NCI-H345 (cell line): ENCODE results near the gene PRKG1.
"Not testable (repeated sequence)": the region's sequence is repeated elsewhere in the genome, so short reads cannot be mapped to it uniquely, and the experiment has no call there.

Source experiments
- DNase-seq: peaks from one replicate; lab custom pipeline; 2025; lab: John Stamatoyannopoulos, UW

Gene PRKG1

DNA sequence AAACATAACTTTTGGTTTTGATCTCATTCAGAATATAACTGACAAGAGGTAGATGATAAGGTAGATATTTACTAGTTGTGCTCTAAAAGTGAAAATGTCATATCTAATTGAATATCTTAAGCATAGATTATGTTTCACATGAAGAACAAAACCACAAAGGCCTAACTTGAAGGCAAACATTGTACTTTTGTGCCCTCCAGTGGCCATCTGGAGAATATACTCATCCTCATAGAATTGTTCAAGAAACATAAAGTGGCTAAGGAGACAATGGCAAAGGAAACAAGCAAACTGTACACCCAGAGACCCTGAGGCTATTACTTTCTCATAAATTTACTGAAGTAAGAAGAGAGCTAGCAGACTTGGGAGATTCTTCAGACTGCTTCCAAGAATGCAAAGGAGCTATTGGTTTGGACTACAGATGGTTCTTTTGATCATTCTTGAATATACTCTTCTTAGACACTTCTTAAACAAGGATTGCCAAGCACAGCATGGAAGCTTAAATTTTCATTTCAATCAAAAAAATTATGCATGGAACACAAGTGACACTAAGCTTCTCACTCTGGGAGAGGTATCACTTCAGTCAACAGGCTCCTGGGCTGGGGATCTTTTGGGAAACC, 1141.6 kb downstream of the PRKG1 start:
- DNase-seq, result peak; percentile 44

DNA sequence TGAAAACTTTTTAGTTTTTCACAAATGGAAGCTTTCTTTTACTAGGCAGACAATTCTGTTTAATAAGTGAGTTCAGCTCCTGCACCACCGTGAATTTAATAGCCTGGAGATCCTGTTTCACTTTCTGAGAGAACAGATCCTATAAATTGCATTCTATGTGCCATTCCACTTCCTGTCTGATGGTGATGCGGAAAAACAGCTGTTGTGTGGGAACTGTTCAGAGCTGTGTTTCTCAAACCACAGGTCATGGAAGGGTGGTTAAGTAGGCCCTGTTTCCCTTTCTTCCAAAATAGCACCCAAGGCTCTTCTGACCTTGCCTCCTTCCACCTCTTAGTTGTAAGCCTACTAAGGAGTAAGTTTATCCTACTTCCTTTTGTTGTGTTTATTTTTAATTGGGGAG, 1142.6 kb downstream of the PRKG1 start:
- DNase-seq, result no peak

DNA sequence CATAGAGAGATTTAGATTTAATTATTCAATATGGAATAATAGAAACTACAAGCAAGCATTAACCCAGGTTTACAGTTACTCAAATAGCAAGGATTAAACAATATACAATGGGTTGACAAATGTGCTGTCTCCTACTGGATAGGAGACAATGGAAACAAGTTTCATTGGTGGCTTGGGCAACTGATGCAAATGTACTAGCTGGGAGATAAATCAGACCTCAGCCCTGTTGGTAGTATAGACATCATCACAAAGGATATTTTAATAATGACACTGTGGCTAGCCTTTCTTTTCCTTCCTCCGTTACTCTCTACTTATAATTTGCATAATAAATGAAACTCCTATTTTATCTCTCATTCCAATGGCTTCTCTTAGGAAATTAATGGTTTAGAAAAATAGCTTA, 1143.2 kb downstream of the PRKG1 start:
- DNase-seq, result no peak

DNA sequence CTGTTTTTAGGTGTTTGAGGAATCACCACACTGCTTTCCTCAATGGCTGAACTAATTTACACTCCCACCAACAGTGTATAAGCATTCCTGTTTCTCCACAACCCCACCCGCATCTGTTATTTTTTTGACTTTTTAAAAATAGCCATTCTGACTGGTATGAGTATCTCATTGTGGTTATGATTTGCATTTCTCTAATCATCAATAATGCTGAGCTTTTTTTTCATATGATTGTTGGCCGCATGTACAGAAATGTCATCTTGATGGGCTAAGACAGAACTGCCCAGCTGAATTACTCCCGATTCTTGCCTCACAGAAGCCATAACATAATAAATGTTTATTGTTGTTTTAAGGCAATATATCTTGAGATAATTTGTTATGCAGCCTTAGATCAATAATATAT, 1146.7 kb downstream of the PRKG1 start:
- DNase-seq, result no peak

DNA sequence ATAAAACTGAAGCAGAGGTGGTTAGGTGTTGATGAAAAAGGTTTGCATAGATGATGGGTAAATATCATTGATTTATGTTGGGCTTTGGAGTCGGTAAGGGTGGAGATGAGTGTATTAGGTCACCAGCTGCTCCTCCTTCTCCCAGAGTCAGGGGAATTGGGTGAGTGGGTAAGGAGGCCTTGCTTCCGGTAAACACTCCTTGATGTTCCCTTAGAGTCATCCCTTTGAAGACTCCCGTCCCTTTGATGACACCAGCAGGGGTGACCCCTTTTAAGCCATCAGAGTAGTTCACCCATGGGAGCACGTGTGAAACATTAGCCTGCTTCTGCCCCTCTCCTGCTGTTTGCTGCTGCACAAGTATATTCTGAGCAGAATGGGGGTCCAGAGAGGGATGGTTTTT, 1147.6 kb downstream of the PRKG1 start:
- DNase-seq, result no peak

DNA sequence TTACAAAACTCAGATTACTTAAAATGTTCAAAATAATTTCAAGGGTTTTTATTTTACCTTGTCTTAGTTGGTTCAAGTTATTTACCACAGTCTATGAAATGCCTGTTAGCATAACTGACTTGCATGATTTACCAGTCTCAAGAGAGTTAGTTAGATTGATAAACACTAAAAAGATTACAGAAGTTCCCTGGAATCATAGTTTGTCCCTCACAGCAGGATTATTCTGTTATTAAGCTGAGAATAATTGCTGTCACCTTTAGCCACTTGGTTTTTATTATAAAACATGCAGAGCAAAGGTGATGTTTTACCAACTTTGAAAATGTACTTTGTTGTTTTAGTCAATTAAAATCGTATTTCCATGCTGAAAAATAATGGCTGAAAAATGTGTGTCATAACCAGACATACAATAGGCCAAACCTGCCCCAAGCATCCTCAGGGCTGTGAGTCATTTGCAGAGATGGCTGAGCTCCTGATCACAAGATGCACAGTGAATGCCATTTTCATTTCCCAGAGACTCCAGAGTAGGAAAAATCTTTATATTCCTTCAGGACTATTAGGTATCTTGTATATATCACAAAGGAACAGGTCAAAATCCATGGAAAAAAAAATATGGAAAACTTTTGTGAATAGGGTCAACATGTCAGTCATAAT, 1152.0 kb downstream of the PRKG1 start:
- no peak for DNase-seq

DNA sequence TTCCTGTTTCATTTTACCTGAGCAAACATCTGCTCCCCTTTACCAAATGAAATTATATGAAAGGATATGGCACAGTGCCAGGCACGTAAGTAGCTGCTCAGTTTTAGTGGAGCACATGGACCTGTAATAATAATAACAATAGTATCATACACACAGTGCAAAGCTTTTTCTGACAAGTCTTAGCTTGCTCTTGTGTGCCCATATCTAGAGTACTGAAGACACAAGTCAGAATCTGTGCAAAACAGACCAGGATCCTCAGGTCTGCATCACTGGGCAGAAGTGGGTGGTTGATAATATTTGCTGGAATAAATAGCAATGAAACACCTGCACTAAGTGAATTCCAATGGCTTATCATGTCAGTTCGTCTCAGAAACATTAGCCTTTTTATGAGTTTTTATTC, 1154.3 kb downstream of the PRKG1 start:
- DNase-seq, result no peak

DNA sequence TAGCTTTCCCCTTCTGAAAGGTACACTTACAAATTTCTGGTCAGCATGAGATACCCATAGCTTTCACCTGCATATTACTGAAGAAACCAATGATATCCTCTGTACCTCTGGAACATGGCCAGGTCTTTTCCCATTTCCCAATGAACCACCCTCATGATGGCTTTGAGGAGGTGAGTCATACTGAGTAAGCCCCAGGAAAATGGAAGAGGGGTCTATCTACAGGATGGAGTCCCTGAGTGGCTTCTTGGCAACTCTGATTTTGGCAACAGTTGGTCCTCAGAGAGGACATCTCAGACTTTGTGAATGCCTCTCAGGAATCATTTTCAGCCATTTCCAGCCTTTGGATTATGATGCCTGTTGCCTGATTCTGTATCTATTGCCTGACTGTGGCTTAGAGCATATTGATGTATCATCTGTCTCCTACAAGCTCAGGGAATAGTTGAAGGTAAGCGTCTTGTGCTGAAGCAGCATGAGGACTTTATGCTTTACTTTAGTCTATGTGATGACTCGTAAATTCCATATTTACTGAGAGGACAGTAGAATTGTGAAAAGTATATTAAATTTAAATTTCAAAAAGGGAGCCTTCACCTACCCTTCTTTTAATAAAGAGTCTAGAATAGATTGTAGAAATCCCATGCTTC, 1155.1 kb downstream of the PRKG1 start:
- no peak for DNase-seq

DNA sequence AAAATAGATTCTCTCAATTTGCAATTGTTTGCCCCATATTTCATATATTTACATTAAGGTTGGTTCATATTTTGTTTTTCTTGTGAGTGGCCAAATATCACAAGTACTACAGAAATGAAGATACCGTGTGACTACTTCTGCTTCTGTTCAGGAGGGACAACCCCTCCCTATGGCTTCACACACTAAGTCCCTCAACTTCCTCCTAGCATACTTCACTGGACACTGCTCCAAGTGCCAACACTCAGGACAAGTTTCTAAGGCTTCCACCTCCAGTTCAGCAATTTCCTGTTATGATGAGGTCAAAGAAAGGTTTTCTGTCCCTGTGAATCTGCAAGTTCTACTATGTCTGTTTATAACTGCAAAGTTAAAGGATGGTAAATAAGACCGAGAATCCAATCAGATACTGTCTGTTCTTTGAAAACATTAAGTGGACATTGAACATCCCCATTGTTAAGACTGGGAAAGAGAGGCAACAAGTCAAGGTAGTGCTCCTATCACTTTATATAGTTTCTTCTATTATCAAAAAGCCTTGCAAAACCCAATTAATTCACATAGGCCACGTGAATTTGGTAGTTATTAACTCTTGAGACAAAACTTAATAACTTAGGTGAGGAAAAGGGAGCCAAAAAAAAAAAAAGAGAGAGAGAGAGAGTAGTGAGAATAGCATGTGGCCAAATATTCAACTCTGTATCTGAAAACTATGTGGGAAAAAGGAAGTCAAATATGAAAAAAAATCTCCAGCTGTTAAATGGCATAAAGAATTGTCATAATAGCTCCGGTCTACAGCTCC, 1158.5 kb downstream of the PRKG1 start:
- no peak for DNase-seq

DNA sequence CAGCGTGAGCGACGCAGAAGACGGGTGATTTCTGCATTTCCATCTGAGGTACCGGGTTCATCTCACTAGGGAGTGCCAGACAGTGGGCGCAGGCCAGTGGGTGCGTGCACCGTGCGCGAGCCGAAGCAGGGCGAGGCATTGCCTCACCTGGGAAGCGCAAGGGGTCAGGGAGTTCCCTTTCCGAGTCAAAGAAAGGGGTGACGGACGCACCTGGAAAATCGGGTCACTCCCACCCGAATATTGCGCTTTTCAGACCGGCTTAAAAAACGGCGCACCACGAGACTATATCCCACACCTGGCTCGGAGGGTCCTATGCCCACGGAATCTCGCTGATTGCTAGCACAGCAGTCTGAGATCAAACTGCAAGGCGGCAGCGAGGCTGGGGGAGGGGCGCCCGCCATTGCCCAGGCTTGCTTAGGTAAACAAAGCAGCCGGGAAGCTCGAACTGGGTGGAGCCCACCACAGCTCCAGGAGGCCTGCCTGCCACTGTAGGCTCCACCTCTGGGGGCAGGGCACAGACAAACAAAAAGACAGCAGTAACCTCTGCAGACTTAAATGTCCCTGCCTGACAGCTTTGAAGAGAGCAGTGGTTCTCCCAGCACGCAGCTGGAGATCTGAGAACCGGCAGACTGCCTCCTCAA, 1159.2 kb downstream of the PRKG1 start:
- not testable (repeated sequence) for DNase-seq

DNA sequence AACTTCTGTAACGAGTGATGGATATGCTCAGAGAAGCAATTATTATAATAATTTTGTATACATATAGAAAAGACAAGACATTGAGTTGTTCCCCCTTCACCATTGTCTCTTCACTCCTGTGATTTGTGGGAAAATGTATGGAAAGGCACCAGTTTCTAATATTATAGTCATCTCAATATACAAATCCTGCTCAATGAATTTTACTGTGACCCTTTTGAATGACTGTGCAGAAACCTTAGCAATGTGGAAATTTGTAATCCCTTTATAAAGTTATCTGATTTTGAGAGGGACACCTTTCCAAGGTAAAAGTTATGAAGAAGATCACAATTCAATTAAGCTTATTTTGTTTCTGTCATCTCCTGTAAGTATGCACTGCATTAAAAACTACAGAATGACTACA, 1165.5 kb downstream of the PRKG1 start:
- DNase-seq, result no peak

DNA sequence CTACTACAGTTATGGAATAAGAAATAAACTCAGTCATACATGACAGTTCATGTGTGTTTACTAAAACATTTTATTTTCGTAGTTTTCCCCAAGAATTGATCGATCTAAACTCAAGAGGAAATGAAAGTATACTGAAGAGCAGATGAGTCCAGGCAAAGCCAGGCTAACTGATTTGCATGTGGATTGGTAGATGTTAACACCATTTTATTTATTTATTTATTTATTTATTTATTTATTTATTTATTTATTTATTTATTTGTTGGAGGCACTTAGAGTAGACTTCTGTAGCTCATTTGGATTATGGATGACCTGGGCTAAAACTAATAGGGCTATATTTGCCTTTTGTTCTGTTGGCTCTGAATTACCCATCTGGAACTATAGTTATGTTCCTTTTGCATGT, 1171.3 kb downstream of the PRKG1 start:
- DNase-seq, result no peak

DNA sequence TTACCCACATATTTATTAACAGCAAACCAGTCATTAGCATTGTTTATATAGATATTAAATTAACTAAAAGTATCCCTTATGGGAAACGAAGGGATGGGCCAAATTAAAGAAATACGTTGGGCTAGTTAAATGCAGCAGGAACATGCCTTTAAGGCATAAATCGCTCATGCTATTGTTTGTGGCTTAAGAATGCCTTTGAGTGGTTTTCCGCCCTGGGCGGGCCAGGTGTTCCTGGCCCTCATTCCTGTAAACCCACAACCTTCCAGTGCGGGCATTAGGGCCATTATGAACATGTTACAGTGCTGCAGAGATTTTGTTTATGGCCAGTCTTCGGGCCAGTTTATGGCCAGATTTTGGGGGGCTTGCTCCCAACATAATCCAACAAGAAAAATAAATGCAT, 1173.6 kb downstream of the PRKG1 start:
- DNase-seq, result not testable (repeated sequence)

DNA sequence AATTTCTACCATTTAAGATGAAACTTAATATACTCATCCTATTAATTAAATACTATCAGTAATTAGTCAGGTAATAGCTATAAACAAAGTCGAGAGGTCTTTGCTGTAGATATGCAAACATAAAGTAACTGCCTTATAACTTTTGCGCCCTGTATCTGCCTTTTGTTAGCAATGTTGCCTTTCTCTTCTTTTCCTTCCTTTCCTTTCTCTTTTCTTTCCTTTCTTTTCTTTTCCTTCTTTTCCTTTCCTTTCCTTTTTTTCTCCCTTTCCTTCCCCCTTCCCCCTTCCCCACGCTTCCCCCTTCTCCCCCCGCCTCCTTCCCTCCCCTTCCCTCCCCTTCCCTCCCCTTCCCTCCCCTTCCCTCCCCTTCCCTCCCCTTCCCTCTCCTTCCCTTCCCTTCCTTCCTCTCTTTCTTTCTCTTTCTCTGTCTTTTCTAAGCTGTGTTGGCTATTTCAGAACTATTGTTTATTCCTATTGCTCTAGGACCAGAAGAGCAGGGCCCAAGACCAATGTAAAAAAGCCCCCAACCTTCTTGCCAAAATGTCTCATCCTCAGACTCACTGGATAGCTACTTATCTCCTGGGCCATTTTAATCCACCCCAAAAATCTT, 1174.5 kb downstream of the PRKG1 start:
- DNase-seq, result no peak

DNA sequence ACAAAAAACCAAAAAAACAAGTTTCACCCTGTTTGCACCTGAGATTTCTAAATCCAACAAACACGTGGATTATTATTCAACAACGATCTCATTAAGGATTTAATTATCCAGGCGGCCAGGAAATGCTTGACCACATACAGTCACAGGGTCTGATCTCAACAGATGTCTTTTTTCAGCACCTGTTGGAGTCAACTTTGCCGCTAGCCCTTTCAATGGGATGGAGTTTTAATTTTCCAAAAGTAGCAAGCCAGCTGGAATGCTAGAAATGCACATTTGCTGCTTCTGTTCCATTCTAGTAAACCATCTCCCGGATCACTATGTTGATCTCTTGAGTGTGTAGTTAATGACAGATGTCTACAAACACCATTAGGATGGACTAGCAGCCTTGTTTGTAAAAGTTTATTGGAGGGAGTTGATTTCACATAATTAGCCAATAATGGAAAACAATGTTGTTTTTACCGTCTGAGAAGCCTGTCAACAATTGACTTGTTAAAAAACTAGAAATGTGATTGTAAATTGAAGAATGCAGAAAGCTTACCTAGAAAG, 1175.6 kb downstream of the PRKG1 start:
- no peak for DNase-seq

DNA sequence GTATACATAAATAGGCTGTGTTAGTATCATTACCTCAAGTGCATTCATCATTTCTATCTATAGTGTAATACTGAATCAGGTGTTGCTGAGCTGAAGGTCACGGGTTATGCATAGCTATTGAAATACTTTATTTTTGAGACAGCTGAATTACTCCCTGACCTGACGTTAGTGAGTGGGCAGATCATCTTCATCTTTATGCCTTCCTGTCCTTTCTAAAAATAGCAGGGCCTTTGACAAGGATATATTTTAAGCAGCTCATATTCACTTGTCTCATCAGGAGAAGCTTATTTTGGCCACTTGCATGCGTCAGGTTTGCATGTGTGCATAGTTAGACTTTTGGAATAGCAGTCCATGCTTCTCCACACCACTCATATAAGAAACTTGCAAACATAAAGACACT, 1176.2 kb downstream of the PRKG1 start:
- no peak for DNase-seq

DNA sequence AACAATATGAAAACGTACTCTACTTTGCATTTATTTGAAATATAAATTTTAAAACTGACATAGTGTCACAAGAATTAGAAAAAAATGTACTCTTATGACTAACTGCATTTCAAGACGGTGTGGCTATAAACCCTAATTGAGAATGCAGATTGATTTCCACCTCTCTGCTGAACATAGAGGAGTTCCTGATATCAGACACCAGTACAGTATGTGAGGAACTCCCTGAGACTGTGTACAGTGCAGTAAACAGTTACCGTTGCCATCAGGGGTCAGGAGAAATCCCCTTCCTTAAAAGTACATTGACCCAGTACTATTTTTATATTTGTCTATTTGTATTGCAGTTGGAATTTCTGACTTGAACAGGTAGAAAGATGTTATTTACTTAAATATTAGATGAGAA, 1178.0 kb downstream of the PRKG1 start:
- DNase-seq, result no peak

DNA sequence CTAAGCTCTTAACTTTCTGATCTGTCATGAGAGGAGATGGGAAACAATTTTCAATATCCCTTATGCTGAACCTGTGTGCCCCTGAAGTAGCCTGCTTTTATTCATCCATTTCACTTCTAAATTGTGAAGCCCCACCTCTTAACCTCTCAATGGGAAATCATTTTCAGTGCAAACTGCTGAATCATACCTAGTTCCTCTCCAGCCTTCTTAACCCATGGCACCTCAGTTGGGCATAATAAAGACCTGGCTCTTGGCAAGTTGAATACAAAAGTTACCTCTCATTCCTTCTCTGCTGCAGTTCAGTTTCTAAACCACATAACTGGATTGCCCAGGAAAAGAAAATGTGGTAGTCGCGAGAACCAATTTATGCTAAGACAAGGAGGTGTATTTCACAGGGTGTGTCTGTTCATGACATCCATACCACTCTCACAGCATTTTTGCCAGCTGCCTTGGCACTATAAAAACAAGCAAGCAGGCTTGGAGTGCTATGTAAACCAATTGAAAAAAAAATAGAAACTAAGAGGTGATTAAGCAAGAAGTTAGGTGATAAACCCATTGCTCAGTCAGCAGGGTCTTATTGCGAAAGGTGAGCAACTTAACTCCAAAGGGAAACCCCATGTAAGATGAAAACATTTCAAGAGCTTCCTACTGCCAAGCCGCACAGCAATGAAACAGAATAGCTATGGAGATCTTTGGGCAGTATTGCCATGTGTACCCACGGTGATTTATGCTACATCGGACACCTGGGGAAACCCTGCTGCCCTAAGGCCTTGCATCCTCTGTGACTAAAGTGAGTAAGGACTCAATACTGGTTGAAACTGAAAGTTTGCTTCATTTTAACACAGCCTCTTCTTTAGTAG, 1182.8 kb downstream of the PRKG1 start:
- DNase-seq, result no peak

DNA sequence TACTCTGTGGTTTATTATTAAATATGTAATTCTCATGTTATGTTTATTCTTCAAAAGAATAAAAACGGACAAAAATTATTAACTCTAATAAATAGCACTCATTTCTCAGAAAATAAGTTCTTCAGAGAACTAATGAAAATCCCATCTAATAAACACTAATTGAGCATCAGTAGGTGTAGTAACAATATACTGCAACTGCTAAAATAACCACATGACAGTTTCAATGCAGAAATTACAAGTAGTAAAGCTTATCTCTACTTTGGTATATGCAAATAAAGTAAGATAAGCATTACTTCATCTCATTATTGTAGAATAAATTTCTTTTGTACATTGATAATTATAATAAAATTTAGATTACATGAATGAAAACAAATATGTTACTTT, 1183.4 kb downstream of the PRKG1 start:
- no peak for DNase-seq

DNA sequence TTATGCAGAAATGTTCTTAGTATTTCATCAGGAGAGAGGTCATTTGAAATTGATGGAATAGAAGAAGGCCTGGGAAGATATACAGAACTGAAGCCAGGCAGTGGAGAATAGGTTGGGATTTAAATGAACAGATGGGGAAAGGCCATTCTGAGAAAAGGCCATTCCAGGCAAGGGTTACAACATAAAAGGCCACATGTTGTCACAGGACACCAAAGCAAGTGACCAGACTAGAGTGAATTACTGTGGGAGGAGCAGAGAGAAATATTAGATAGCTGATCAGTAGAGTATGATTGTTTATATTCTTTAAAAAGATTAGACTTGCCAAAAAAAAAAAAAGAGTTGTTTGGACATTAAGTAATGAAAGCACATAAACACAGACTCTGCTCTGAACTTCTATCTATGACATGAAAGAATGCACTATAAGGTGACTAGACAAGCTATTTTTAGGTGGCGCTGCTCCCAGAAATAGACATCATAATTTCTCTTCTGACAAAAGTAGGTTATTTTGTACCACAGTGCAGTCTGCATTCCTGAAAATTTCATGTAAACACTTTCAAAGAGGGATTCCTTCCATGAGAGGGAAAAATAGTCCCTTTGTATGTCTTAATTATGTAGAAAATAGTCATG, 1184.6 kb downstream of the PRKG1 start:
- DNase-seq, result no peak
